Natural killer cell (primary cell): ENCODE results near the gene C4BPA. TPM values are rescaled to one million over a fixed set of nuclear protein-coding genes. Genes with fewer than 3 reads are reported as not detected.

ENCODE experiments used
- ATAC-seq, 3 donors: fragments of 150-1000 bp in 2 of 3; fragments of 200-7000 bp in 1 of 3; cut with Tn5 transposase; 1 replicate in 1 of 3; 2 replicates in 2 of 3; pipeline ENCODE4 v1.10.0; 2021; ENCODE audit warnings: mild to moderate bottlenecking in 2 of 3, moderate library complexity in 2 of 3
- DNase-seq, 2 donors: peaks; one replicate each; pipeline versions ENCODE4 v3.0.0 to v3.0.0-alpha.2; 2013 to 2021; ENCODE audit warnings: mixed read lengths in 1 of 2
- H3K27ac ChIP-seq: one replicate; pipeline ENCODE4 v1.5.1; 2013; ENCODE audit warnings: mild to moderate bottlenecking, low read length
- H3K27me3 ChIP-seq: one replicate; pipeline ENCODE4 v1.6.1; 2013; ENCODE audit warnings: low read length; ENCODE audit not compliant: control insufficient read depth, insufficient read depth
- H3K36me3 ChIP-seq: one replicate; pipeline ENCODE4 v1.6.1; 2013; ENCODE audit warnings: low read length; ENCODE audit not compliant: control insufficient read depth, insufficient read depth
- H3K4me1 ChIP-seq: one replicate; pipeline ENCODE4 v1.6.1; 2013; ENCODE audit warnings: low read length; ENCODE audit not compliant: control insufficient read depth, insufficient read depth
- H3K4me3 ChIP-seq: one replicate; pipeline ENCODE4 v1.5.1; 2013; ENCODE audit warnings: low read length
- H3K9me3 ChIP-seq: one replicate; pipeline ENCODE4 v1.6.1; 2013; ENCODE audit warnings: low read length; ENCODE audit not compliant: control insufficient read depth, insufficient read depth
- H3K27ac Mint-ChIP-seq, 2 donors: one replicate each; pipeline ENCODE4 v1.8.0; 2022; ENCODE audit warnings: mild to moderate bottlenecking in 2 of 2, mixed read lengths in 2 of 2, moderate library complexity in 1 of 2
- H3K27me3 Mint-ChIP-seq, 2 donors: one replicate each; pipeline ENCODE4 v1.8.0; 2022; ENCODE audit warnings: low read depth in 2 of 2, mixed read lengths in 2 of 2
- H3K36me3 Mint-ChIP-seq: one replicate; pipeline ENCODE4 v1.8.0; 2022; ENCODE audit warnings: mixed read lengths
- H3K4me1 Mint-ChIP-seq, 2 donors: one replicate each; pipeline ENCODE4 v1.8.0; 2022; ENCODE audit warnings: mixed read lengths in 2 of 2
- H3K4me3 Mint-ChIP-seq: one replicate; pipeline ENCODE4 v1.8.0; 2022; ENCODE audit warnings: mild to moderate bottlenecking, moderate library complexity, mixed read lengths
- H3K9me3 Mint-ChIP-seq, 2 donors: one replicate each; pipeline ENCODE4 v1.8.0; 2022; ENCODE audit warnings: mixed read lengths in 2 of 2
- CTCF ChIP-seq: fragments of 200-600 bp; IDR thresholded peaks from one replicate; pipeline ENCODE4 v1.8.0; 2022; ENCODE audit warnings: antibody characterized with exemption
- WGBS: methylation state at CpG from one replicate; pipeline ENCODE4 v1.1.7; 2013; ENCODE audit warnings: missing lambda C conversion rate; ENCODE audit not compliant: insufficient coverage; 5-methylcytosine and 5-hydroxymethylcytosine counted together
- intact Hi-C: fragments of 100-400 bp; cut with micrococcal nuclease; formaldehyde crosslinking; loops from one replicate; pipeline ENCODE4 v1.14.2; 2022
- total RNA-seq, 4 donors: library from RNA; stranded (reverse); fragments of 120-200 nt in 1 of 4; gene quantifications; one replicate each; pipeline versions ENCODE4 v1.2.3 to v1.2.4, GENCODE V29; 2013 to 2022

The C4BPA gene
- total RNA-seq, 3 donors from 2014 or later (not counting 1 experiment from before 2014, with no cell fraction given) = not detected

- Mint-ChIP-seq H3K27me3 (no peaks in the 10 kb centered on the region), H3K36me3 (no peaks in the 10 kb centered on the region), H3K27ac (no peak overlapping the region), H3K4me1 (peaks cover 15 to 18% of the 10 kb centered on the region in 2 donors), H3K9me3 (no peaks in the 10 kb centered on the region), H3K4me3 (no peak overlapping the region)
- Histone ChIP-seq H3K4me3 (no peak overlapping the region), H3K27ac (no peak overlapping the region), H3K27me3 (no peaks in the 10 kb centered on the region), H3K9me3 (no peaks in the 10 kb centered on the region), H3K36me3 (peaks cover 3% of the 10 kb centered on the region), H3K4me1 (peaks cover 16% of the 10 kb centered on the region)
- TF ChIP-seq CTCF = no peak
- 94% methylated on average over 2 of the region's 4 CpGs for WGBS
- DNase-seq = no peak
- intact Hi-C loops = no loop called here
- ATAC-seq = no peak
These were observed 45.8 kb upstream of the C4BPA start for GRCh38 chr1:207058252-207058651.

- ATAC-seq (no peak), DNase-seq (no peak)
- no peak overlapping the region for H3K27ac ChIP-seq
- no peak overlapping the region for H3K4me3 Mint-ChIP-seq
- H3K36me3 ChIP-seq = peaks cover 3% of the 10 kb centered on the region
- H3K27me3 ChIP-seq = no peaks in the 10 kb centered on the region
- peaks cover 13% of the 10 kb centered on the region for H3K4me1 ChIP-seq
- no peaks in the 10 kb centered on the region for H3K36me3 Mint-ChIP-seq
- TF ChIP-seq CTCF = no peak
- no peaks in the 10 kb centered on the region for H3K27me3 Mint-ChIP-seq
- H3K9me3 Mint-ChIP-seq = no peaks in the 10 kb centered on the region
- WGBS = 73% methylated on average over 6 of the region's 6 CpGs
- H3K4me3 ChIP-seq = no peak overlapping the region
- H3K9me3 ChIP-seq = no peaks in the 10 kb centered on the region
- no peak overlapping the region for H3K27ac Mint-ChIP-seq
- intact Hi-C loops = no loop called here
- H3K4me1 Mint-ChIP-seq = peaks cover 18 to 20% of the 10 kb centered on the region in 2 donors
These were observed 44.9 kb upstream of the C4BPA start for GRCh38 chr1:207058878-207059867.

GRCh38 chr1:207059881-207060280, 44.2 kb upstream of the C4BPA start:
- H3K27ac ChIP-seq = no peak overlapping the region
- peaks cover 13% of the 10 kb centered on the region for H3K4me1 ChIP-seq
- Mint-ChIP-seq H3K4me1 (peaks cover 16 to 20% of the 10 kb centered on the region in 2 donors), H3K4me3 (no peak overlapping the region), H3K9me3 (no peaks in the 10 kb centered on the region), H3K27me3 (no peaks in the 10 kb centered on the region), H3K36me3 (no peaks in the 10 kb centered on the region), H3K27ac (no peak overlapping the region)
- no peak for TF ChIP-seq CTCF
- no peak for ATAC-seq
- no peak overlapping the region for H3K4me3 ChIP-seq
- DNase-seq = no peak
- 67% methylated on average over 3 of the region's 4 CpGs for WGBS
- H3K27me3 ChIP-seq = no peaks in the 10 kb centered on the region
- intact Hi-C loops = no loop called here
- no peaks in the 10 kb centered on the region for H3K9me3 ChIP-seq
- H3K36me3 ChIP-seq = peaks cover 3% of the 10 kb centered on the region
